GM23338 (cell line): ENCODE data around the gene PDZD7. TPM values are rescaled to one million over a fixed set of nuclear protein-coding genes. Genes with fewer than 3 reads are reported as not detected.
A peak's percentile ranks its signal among the peaks of the same experiment; 100 is the strongest.

Source experiments
- ATAC-seq: fragments of 200-7000 bp; cut with Tn5 transposase; 3 replicates; pipeline ENCODE4 v1.9.1; 2020
- DNase-seq: peaks from one replicate; pipeline ENCODE4 v3.0.0-alpha.2; 2015; ENCODE audit warnings: low spot score
- H2AFZ ChIP-seq: fragments of 200-600 bp; sonication (generic); 2 replicates; pipeline ENCODE4 v1.8.0; 2016; ENCODE audit warnings: antibody characterized with exemption, mild to moderate bottlenecking, moderate library complexity
- H3F3A ChIP-seq: fragments of 200-600 bp; sonication (generic); replicated peaks from 2 replicates; pipeline ENCODE4 v1.8.0; 2017; ENCODE audit warnings: antibody characterized with exemption, mixed run types, low read depth
- H3K27ac ChIP-seq: fragments of 200-600 bp; sonication (generic); 2 replicates; pipeline ENCODE4 v1.6.1; 2016; ENCODE audit warnings: low read depth
- H3K27me3 ChIP-seq: fragments of 200-600 bp; sonication (generic); 2 replicates; pipeline ENCODE4 v1.8.0; 2016; ENCODE audit warnings: mild to moderate bottlenecking, mixed run types, moderate library complexity; ENCODE audit not compliant: insufficient read depth
- H3K36me3 ChIP-seq: fragments of 200-600 bp; sonication (generic); 2 replicates; pipeline ENCODE4 v1.8.0; 2016; ENCODE audit warnings: mild to moderate bottlenecking; ENCODE audit not compliant: insufficient read depth
- H3K4me1 ChIP-seq: fragments of 200-600 bp; sonication (generic); 2 replicates; pipeline ENCODE4 v1.8.0; 2016; ENCODE audit warnings: mild to moderate bottlenecking, moderate library complexity; ENCODE audit not compliant: insufficient read depth
- H3K4me2 ChIP-seq: fragments of 200-600 bp; sonication (generic); 2 replicates; pipeline ENCODE4 v1.7.1; 2017; ENCODE audit warnings: mixed run types
- H3K4me3 ChIP-seq: fragments of 200-600 bp; sonication (generic); 2 replicates; pipeline ENCODE4 v1.6.1; 2016; ENCODE audit warnings: mixed run types
- H3K79me2 ChIP-seq: fragments of 200-600 bp; sonication (generic); replicated peaks from 2 replicates; pipeline ENCODE4 v1.8.0; 2017; ENCODE audit warnings: mild to moderate bottlenecking; ENCODE audit not compliant: insufficient read depth
- H3K9me2 ChIP-seq: fragments of 200-600 bp; sonication (generic); 2 replicates; pipeline ENCODE4 v1.8.0; 2017; ENCODE audit not compliant: insufficient read depth
- H4K20me1 ChIP-seq: fragments of 200-600 bp; sonication (generic); replicated peaks from 2 replicates; pipeline ENCODE4 v1.8.0; 2017; ENCODE audit warnings: mild to moderate bottlenecking; ENCODE audit not compliant: insufficient read depth
- H3K27ac Mint-ChIP-seq: 2 replicates; pipeline ENCODE4 v1.8.0; 2020; ENCODE audit warnings: inconsistent platforms, mild to moderate bottlenecking, moderate library complexity, mixed read lengths
- H3K27me3 Mint-ChIP-seq: 3 replicates; pipeline ENCODE4 v1.8.0; 2022; ENCODE audit warnings: low read depth, mild to moderate bottlenecking, moderate library complexity, mixed read lengths, inconsistent platforms; ENCODE audit not compliant: insufficient read depth, poor library complexity
- H3K36me3 Mint-ChIP-seq: 3 replicates; pipeline ENCODE4 v1.8.0; 2021; ENCODE audit warnings: low read depth, mild to moderate bottlenecking, inconsistent platforms, moderate library complexity, mixed read lengths
- H3K4me1 Mint-ChIP-seq: 3 replicates; pipeline ENCODE4 v1.8.0; 2020; ENCODE audit warnings: mild to moderate bottlenecking, inconsistent platforms, mixed read lengths
- H3K4me3 Mint-ChIP-seq: 3 replicates; pipeline ENCODE4 v1.8.0; 2021; ENCODE audit warnings: moderate library complexity, mild to moderate bottlenecking, inconsistent platforms, mixed read lengths
- H3K9me3 Mint-ChIP-seq: 3 replicates; pipeline ENCODE4 v1.8.0; 2020; ENCODE audit warnings: moderate library complexity, mild to moderate bottlenecking, inconsistent platforms, mixed read lengths
- EZH2 ChIP-seq: fragments of 200-600 bp; sonication (generic); IDR thresholded peaks from one replicate; pipeline ENCODE4 v1.8.0; 2017; ENCODE audit warnings: antibody characterized with exemption, mild to moderate bottlenecking, low read depth; ENCODE audit not compliant: unreplicated experiment
- EZH2phosphoT487 ChIP-seq: fragments of 200-600 bp; sonication (generic); IDR thresholded peaks from one replicate; pipeline ENCODE4 v1.8.1; 2018; ENCODE audit warnings: antibody characterized with exemption; ENCODE audit not compliant: unreplicated experiment
- POLR2AphosphoS5 ChIP-seq: IDR thresholded peaks from 2 replicates; pipeline ENCODE4 v1.6.1; 2016; ENCODE audit warnings: antibody characterized with exemption, low read depth
- ZNF114 ChIP-seq: fragments of 250-450 bp; sonication (Bioruptor Pico); IDR thresholded peaks from 2 replicates; pipeline ENCODE4 v1.5.0; 2020; ENCODE audit warnings: mild to moderate bottlenecking, moderate library complexity
- polyA plus RNA-seq: library from polyadenylated mRNA; unstranded; fragments of >200 nt; fragmentation: Nextera tagmentation; extraction: Ambion mirVana; gene quantifications from 2 replicates; pipeline ENCODE4 v1.2.1, GENCODE V29; 2016
- total RNA-seq: library from RNA; depleted of rRNA; stranded (reverse); fragments of >200 nt; shearing (Covaris generic); gene quantifications from 2 replicates; pipeline ENCODE4 v1.2.3, GENCODE V29; 2014
- TF ChIP-seq, protein P1 (sequence below): fragments of 250-450 bp; sonication (Bioruptor Pico); IDR thresholded peaks from 2 replicates; pipeline ENCODE4 v1.5.0; 2020; ENCODE audit warnings: mild to moderate bottlenecking, moderate library complexity
- TF ChIP-seq, protein P2 (sequence below), 2 experiments: fragments of 200-600 bp in 1 of 2; sonication (generic) in 1 of 2; conservative IDR thresholded peaks; 2 replicates each; pipeline versions ENCODE4 v1.5.1 to v1.6.1; 2016 to 2017; ENCODE audit warnings: antibody characterized with exemption in 2 of 2, low read depth in 2 of 2, mild to moderate bottlenecking in 2 of 2, moderate library complexity in 1 of 2

PDZD7 gene
- total and polyA plus RNA-seq, 2 experiments from 2014 or later = 1.7 to 2.3 TPM

DNA sequence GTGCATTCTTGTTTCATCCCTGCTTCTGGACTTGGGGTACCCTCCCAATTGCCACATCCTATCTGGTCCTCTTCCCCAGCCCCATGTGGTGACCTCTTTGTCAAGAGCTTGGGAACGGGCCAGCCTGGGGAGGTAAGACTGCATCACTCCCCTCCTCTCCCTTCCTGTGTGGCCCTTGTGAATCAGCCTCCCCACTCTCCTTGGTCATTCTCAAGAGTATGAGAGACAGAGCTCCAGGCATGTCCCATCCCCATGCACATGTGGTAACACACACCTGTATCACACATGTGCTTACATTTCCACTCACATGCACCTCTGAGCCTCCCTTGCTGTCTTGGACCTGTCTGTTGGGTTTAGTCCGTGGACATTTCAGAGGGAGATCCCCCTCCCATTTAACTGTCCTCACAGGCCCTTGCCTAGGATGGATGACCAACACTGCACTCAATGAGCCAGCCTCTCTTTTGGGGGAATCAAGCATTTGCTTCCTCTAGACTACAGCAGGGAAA is 46.2 kb downstream of the PDZD7 start (continued):
- TF ChIP-seq, protein P1, sequence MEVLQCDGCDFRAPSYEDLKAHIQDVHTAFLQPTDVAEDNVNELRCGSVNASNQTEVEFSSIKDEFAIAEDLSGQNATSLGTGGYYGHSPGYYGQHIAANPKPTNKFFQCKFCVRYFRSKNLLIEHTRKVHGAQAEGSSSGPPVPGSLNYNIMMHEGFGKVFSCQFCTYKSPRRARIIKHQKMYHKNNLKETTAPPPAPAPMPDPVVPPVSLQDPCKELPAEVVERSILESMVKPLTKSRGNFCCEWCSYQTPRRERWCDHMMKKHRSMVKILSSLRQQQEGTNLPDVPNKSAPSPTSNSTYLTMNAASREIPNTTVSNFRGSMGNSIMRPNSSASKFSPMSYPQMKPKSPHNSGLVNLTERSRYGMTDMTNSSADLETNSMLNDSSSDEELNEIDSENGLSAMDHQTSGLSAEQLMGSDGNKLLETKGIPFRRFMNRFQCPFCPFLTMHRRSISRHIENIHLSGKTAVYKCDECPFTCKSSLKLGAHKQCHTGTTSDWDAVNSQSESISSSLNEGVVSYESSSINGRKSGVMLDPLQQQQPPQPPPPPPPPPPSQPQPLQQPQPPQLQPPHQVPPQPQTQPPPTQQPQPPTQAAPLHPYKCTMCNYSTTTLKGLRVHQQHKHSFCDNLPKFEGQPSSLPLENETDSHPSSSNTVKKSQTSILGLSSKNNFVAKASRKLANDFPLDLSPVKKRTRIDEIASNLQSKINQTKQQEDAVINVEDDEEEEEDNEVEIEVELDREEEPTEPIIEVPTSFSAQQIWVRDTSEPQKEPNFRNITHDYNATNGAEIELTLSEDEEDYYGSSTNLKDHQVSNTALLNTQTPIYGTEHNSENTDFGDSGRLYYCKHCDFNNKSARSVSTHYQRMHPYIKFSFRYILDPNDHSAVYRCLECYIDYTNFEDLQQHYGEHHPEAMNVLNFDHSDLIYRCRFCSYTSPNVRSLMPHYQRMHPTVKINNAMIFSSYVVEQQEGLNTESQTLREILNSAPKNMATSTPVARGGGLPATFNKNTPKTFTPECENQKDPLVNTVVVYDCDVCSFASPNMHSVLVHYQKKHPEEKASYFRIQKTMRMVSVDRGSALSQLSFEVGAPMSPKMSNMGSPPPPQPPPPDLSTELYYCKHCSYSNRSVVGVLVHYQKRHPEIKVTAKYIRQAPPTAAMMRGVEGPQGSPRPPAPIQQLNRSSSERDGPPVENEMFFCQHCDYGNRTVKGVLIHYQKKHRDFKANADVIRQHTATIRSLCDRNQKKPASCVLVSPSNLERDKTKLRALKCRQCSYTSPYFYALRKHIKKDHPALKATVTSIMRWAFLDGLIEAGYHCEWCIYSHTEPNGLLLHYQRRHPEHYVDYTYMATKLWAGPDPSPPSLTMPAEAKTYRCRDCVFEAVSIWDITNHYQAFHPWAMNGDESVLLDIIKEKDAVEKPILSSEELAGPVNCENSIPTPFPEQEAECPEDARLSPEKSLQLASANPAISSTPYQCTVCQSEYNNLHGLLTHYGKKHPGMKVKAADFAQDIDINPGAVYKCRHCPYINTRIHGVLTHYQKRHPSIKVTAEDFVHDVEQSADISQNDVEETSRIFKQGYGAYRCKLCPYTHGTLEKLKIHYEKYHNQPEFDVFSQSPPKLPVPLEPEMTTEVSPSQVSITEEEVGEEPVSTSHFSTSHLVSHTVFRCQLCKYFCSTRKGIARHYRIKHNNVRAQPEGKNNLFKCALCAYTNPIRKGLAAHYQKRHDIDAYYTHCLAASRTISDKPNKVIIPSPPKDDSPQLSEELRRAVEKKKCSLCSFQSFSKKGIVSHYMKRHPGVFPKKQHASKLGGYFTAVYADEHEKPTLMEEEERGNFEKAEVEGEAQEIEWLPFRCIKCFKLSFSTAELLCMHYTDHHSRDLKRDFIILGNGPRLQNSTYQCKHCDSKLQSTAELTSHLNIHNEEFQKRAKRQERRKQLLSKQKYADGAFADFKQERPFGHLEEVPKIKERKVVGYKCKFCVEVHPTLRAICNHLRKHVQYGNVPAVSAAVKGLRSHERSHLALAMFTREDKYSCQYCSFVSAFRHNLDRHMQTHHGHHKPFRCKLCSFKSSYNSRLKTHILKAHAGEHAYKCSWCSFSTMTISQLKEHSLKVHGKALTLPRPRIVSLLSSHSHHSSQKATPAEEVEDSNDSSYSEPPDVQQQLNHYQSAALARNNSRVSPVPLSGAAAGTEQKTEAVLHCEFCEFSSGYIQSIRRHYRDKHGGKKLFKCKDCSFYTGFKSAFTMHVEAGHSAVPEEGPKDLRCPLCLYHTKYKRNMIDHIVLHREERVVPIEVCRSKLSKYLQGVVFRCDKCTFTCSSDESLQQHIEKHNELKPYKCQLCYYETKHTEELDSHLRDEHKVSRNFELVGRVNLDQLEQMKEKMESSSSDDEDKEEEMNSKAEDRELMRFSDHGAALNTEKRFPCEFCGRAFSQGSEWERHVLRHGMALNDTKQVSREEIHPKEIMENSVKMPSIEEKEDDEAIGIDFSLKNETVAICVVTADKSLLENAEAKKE (CRISPR knock-in tag) = no peak
- no peak for TF ChIP-seq EZH2

DNA sequence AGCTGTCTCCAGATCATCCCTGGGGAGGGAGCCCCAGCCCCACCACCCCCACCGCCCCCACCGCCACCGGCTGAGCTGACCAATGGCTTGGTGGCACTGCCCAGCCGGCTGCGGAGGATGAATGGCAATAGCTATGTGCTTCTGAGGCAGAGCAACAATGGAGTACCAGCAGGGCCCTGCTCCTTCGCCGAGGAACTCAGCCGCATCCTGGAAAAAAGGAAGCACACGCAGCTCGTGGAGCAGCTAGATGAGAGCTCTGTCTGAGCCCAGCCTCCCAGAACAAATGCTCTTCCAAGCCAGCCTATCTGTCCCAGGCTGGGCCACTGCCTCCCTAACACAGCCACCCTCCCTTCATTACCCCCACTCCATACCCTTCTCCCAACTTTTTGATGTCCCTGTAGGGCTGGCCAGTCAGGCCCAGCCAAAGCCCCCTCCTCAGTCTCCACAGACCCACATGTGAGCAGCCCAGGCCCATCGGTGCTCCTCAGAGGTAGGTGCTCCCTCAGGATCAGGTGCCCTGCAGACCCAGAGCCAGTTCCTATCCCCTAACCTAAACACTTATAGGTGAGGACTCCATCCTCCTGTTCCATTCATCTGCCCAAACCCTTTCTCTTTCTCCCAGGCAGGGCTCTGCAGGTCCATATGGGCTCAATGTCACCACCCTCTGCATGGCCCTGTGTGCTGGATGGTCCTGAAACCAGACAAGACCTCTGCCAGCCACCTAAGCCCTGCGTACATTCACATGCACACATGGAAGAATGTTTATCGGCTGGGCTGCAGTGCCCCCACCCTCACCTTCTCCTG is 46.9 kb downstream of the PDZD7 start:
- Histone ChIP-seq H3F3A (peaks cover 7% of the 10 kb centered on the region; the same call in 1 of the 2 replicates), H3K4me1 (no peaks in the 10 kb centered on the region), H3K4me2 (no peak overlapping the region), H3K27ac (no peak overlapping the region), H3K9me2 (no peaks in the 10 kb centered on the region), H3K4me3 (no peak overlapping the region), H3K27me3 (no peaks in the 10 kb centered on the region), H3K79me2 (peaks cover 29% of the 10 kb centered on the region), H4K20me1 (peaks cover 11% of the 10 kb centered on the region; the same call in 1 of the 2 replicates), H3K36me3 (no peaks in the 10 kb centered on the region), H2AFZ (no peak overlapping the region)
- H3K4me3 Mint-ChIP-seq = no peak overlapping the region
- no peak for TF ChIP-seq EZH2phosphoT487
- TF ChIP-seq POLR2AphosphoS5 = peak; percentile 7; the same call in 1 of the 2 replicates
- TF ChIP-seq ZNF114 = no peak
- TF ChIP-seq, protein P2, sequence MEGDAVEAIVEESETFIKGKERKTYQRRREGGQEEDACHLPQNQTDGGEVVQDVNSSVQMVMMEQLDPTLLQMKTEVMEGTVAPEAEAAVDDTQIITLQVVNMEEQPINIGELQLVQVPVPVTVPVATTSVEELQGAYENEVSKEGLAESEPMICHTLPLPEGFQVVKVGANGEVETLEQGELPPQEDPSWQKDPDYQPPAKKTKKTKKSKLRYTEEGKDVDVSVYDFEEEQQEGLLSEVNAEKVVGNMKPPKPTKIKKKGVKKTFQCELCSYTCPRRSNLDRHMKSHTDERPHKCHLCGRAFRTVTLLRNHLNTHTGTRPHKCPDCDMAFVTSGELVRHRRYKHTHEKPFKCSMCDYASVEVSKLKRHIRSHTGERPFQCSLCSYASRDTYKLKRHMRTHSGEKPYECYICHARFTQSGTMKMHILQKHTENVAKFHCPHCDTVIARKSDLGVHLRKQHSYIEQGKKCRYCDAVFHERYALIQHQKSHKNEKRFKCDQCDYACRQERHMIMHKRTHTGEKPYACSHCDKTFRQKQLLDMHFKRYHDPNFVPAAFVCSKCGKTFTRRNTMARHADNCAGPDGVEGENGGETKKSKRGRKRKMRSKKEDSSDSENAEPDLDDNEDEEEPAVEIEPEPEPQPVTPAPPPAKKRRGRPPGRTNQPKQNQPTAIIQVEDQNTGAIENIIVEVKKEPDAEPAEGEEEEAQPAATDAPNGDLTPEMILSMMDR (conservative IDR thresholded peaks at IDR 0.05; ENCODE audit: low read depth in 2 of 2) = no peak
- H3K4me1 Mint-ChIP-seq = peaks cover 12% of the 10 kb centered on the region
- H3K9me3 Mint-ChIP-seq = peaks cover 2% of the 10 kb centered on the region; the same call in 1 of the 3 replicates
- no peak overlapping the region for H3K27ac Mint-ChIP-seq
- DNase-seq (no peak), ATAC-seq (no peak)
- peaks cover 19% of the 10 kb centered on the region for H3K27me3 Mint-ChIP-seq
- peaks cover 16% of the 10 kb centered on the region for H3K36me3 Mint-ChIP-seq
